Heart right ventricle (tissue), 16 donors: Measurements from ENCODE around the gene SMARCA4. TPM values are rescaled to one million over a fixed set of nuclear protein-coding genes. Genes with fewer than 3 reads are reported as not detected.
"Not testable (repeated sequence)": the region's sequence is repeated elsewhere in the genome, so short reads cannot be mapped to it uniquely, and the experiment has no call there.

Experiments
- ATAC-seq, 8 donors: fragments of 200-7000 bp; cut with Tn5 transposase; one replicate each; pipeline ENCODE4 v1.9.1; 2020; ENCODE audit warnings: mild to moderate bottlenecking in 8 of 8, moderate library complexity in 8 of 8, moderate number of reproducible peaks in 1 of 8
- DNase-seq, 2 donors: peaks; one replicate each; pipeline ENCODE4 v3.0.0-alpha.2; 2020
- H3K27ac ChIP-seq, 10 donors: fragments of 200-600 bp; sonication (generic) in 2 of 10; one replicate each; pipeline versions ENCODE4 v1.5.0 to v1.8.0; 2020 to 2022; ENCODE audit warnings: mild to moderate bottlenecking in 3 of 10
- H3K27me3 ChIP-seq, 7 donors: fragments of 200-600 bp; one replicate each; pipeline ENCODE4 v1.8.0; 2021 to 2022; ENCODE audit warnings: mild to moderate bottlenecking in 2 of 7
- H3K36me3 ChIP-seq, 9 donors: fragments of 200-600 bp; sonication (generic) in 1 of 9; one replicate each; pipeline versions ENCODE4 v1.5.0 to v1.8.0; 2020 to 2022; ENCODE audit warnings: mild to moderate bottlenecking in 2 of 9
- H3K4me1 ChIP-seq, 9 donors: fragments of 200-600 bp; sonication (generic) in 1 of 9; one replicate each; pipeline versions ENCODE4 v1.5.0 to v1.8.0; 2020 to 2022; ENCODE audit warnings: mild to moderate bottlenecking in 4 of 9
- H3K4me3 ChIP-seq, 10 donors: fragments of 200-600 bp; sonication (generic) in 2 of 10; one replicate each; pipeline versions ENCODE4 v1.5.0 to v1.8.0; 2020 to 2022; ENCODE audit warnings: mild to moderate bottlenecking in 7 of 10, moderate library complexity in 2 of 10
- H3K9me3 ChIP-seq, 11 donors: fragments of 200-600 bp in 10 of 11; sonication (generic) in 2 of 11; one replicate each; pipeline versions ENCODE4 v1.5.0 to v1.8.0; 2013 to 2022; ENCODE audit warnings: mild to moderate bottlenecking in 2 of 11, control low read depth in 1 of 11, moderate library complexity in 1 of 11
- CTCF ChIP-seq, 9 donors: fragments of 200-600 bp; sonication (generic) in 2 of 9; IDR thresholded peaks; one replicate each; pipeline versions ENCODE4 v1.5.0 to v1.8.0; 2021 to 2022; ENCODE audit warnings: antibody characterized with exemption in 9 of 9, mild to moderate bottlenecking in 5 of 9, moderate library complexity in 1 of 9
- WGBS, 2 donors: extraction: QIAGEN DNeasy Blood & Tissue Kit; methylation state at CpG; one replicate each; pipeline ENCODE4 v1.1.7; 2013; ENCODE audit warnings: inconsistent platforms in 1 of 2; 5-methylcytosine and 5-hydroxymethylcytosine counted together
- intact Hi-C, 10 donors: fragments of 100-400 bp; cut with DNase I; formaldehyde crosslinking; loops; one replicate each; pipeline versions ENCODE4 v1.11.1 to v1.14.2; 2022
- polyA plus RNA-seq, 2 donors: library from polyadenylated mRNA; stranded (reverse); fragments of 200-250 nt; gene quantifications; one replicate each; pipeline ENCODE4 v1.2.3, GENCODE V29; 2013
- total RNA-seq, 10 donors: library from RNA; stranded (reverse); fragmentation: NEBNext Ultra II Directional in 3 of 10; extraction: Animal tissue kit (Norgen Biotek cat#: 25700) in 3 of 10; gene quantifications; one replicate each; pipeline versions ENCODE4 v1.2.1 to v1.2.4, GENCODE V29; 2021 to 2023
- donor health status: Arrhythmogenic right ventricular cardiomyopathy.
- donor health status: ischemic (EF 13 %, LVEDD 7.1; RV severe dilation, severe dysfunction).
- donor health status: healthy with polysubstance abuse.
- donor health status: DM: no; HTN: yes; CAD: no.
- donor health status: DM: no; HTN: no; CAD: no.
- donor health status: ischemic (EF 25% LVEDD 6.9; RV normal size, moderate dysfunction).
- donor health status: ischemic (EF 25% LVEDD 5.7; RV mildly dilated, moderate dysfunction).
- donor health status: healthy.
- donor health status: DM: yes; HTN: yes; CAD: no.
- donor health status: Ischemic cardiomyopathy.
- donor health status: ischemic (EF 35%, LVEDD 5.7; RV mildly dilated, moderate dysfunction).
- donor health status: nonischemic (EF 11% LVEDD 7.7; RV severe dilation, severe dysfunction).
- donor health status: DM: yes; HTN: yes; CAD: no.
- donor health status: PGD.
- donor health status: ischemic (EF 29% LVEDD 5.4; RV normal size, mild dysfunction).
- donor health status: nonischemic (EF 23%, LVEDD 6.1; RV moderate dilation, normal function).

The SMARCA4 gene
- total and polyA plus RNA-seq, 12 donors = 35.2 to 64.8 (median 44.5) TPM

- H3K9me3 ChIP-seq = no peaks in the 10 kb centered on the region
- no peak for TF ChIP-seq CTCF (IDR thresholded peaks at IDR 0.05)
- intact Hi-C loops = loop anchor here in 8 of 10 donors (5.0 to 10.0 kb wide), 4 partner anchors 47 to 57 kb away; partner anchors contain the start of gene CARM1 (in 5 of the 8)
- ATAC-seq (no peak), DNase-seq (no peak)
- peaks cover 10 to 32% (median 20%) of the 10 kb centered on the region in 9 donors for H3K4me1 ChIP-seq
- no peaks in the 10 kb centered on the region for H3K27me3 ChIP-seq
- peak overlapping the region; percentile 88 to 100 (median 98) for H3K4me3 ChIP-seq
- peak overlapping the region; percentile 65 to 93 (median 87) for H3K27ac ChIP-seq
- H3K36me3 ChIP-seq = peaks cover 0 to 51% (median 5%) of the 10 kb centered on the region in 9 donors
- WGBS, 2 donors = 6 to 9% methylated on average over 27 of the region's 27 CpGs
Measured at GRCh38 chr19:10929402-10929794, 31.4 kb upstream of the SMARCA4 start.

DNA sequence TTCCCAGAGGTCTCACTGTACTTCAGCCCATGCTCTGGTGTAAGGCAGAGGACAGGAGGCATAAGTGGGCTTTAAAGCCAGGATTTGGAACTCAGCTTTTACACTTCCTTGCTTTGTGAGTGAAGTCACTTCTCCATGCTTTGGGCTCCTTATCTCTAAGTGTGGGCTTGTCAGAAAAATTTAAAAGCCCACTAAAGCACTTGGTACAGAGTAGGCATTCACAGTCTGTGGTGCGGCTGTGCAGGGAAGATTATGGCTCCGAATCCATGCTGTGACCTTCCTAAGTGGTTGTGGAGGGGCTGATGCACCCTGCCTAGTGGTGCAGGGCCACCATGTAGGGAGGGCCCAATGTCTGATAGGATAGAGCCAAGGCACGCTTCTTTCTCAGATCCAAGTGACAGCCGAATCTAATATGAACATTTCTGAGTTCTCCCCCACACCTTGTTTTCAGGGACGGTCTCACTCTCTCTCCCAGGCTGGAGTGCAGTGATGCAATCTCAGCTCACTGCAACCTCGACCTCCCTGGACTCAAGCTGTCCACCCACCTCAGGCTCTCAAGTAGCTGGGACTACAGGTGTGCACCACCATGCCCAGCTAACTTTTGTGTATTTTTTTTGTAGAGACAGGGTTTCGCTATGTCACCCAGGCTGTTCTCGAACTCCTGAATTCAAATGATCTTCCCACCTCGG, 25.3 kb upstream of the SMARCA4 start:
- Histone ChIP-seq H3K27me3 (no peaks in the 10 kb centered on the region), H3K27ac (no peak overlapping the region), H3K9me3 (no peaks in the 10 kb centered on the region), H3K4me3 (no peak overlapping the region), H3K36me3 (peaks cover 0 to 32% (median 4%) of the 10 kb centered on the region in 9 donors), H3K4me1 (peaks cover 0 to 9% (median 4%) of the 10 kb centered on the region in 9 donors)
- WGBS, 2 donors = 85 to 87% methylated on average over 9 of the region's 9 CpGs
- DNase-seq (no peak), ATAC-seq (no peak)
- intact Hi-C loops = loop anchor here in 3 of 10 donors (5.0 to 10.0 kb wide), 3 partner anchors 69 to 192 kb away; no protein-coding TSS in a partner anchor
- TF ChIP-seq CTCF (IDR thresholded peaks at IDR 0.05) = no peak

DNA sequence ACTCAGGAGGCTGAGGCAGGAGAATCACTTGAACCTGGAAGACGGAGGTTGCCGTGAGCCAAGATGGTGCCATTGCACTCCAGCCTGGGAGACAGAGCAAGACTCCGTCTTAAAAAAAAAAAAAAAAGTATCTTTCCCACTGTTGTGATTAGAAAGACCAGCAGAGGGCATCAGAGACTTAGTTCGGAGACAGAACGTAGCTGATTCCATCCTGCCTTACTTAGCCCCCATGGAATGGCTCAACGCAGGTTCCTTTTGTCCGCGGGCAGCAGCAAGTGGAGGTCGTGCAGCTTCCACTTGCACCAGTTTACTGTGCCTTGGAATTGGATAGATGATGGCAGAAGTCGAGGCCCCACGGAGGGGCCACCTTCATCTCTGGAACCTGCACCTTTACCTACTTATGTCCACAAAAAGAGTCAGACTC, 24.2 kb upstream of the SMARCA4 start:
- H3K4me1 ChIP-seq = peaks cover 0 to 9% (median 3%) of the 10 kb centered on the region in 9 donors
- 0 to 4% methylated on average over 11 of the region's 11 CpGs for WGBS, 2 donors
- ATAC-seq (peak; percentile 69 to 87 (median 77)), DNase-seq (peak in 1 of 2 donors; percentile 61)
- H3K27ac ChIP-seq = peak overlapping the region in 1 of 10 donors; percentile 39
- TF ChIP-seq CTCF (IDR thresholded peaks at IDR 0.05) = peak; percentile 32 to 70 (median 62)
- no peaks in the 10 kb centered on the region for H3K9me3 ChIP-seq
- intact Hi-C loops = loop anchor here in 3 of 10 donors (5.0 to 10.0 kb wide), 3 partner anchors 68 to 191 kb away; no protein-coding TSS in a partner anchor
- no peaks in the 10 kb centered on the region for H3K27me3 ChIP-seq
- peak overlapping the region in 2 of 10 donors; percentile 10 to 28 for H3K4me3 ChIP-seq
- H3K36me3 ChIP-seq = peaks cover 0 to 20% (median 0%) of the 10 kb centered on the region in 9 donors

DNA sequence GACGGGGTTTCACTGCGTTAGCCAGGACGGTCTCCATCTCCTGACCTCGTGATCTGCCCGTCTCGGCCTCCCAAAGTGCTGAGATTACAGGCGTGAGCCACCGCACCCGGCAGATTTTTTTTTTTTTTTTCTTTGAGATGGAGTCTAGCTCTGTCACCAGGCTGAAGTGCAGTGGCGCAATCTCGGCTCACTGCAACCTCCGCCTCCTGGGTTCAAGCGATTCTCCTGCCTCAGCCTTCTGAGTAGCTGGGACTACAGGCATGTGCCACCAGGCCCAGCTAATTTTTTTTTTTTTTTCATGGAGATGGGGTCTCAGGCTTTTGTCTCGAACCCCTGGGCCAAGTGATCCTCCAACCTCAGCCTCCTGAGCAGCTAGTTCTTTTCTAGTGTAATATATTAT, 19.2 kb upstream of the SMARCA4 start:
- H3K4me3 ChIP-seq, DNase-seq, H3K27ac ChIP-seq, H3K36me3 ChIP-seq, ATAC-seq, H3K9me3 ChIP-seq, H3K27me3 ChIP-seq: not testable (repeated sequence)
- WGBS, 2 donors = 77 to 80% methylated on average over 12 to 14 of the region's 14 CpGs
- intact Hi-C loops = loop anchor here in 5 of 10 donors (10.0 kb wide), 4 partner anchors 53 to 183 kb away; no protein-coding TSS in a partner anchor
- H3K4me1 ChIP-seq = peaks cover 0 to 10% (median 3%) of the 10 kb centered on the region in 9 donors

DNA sequence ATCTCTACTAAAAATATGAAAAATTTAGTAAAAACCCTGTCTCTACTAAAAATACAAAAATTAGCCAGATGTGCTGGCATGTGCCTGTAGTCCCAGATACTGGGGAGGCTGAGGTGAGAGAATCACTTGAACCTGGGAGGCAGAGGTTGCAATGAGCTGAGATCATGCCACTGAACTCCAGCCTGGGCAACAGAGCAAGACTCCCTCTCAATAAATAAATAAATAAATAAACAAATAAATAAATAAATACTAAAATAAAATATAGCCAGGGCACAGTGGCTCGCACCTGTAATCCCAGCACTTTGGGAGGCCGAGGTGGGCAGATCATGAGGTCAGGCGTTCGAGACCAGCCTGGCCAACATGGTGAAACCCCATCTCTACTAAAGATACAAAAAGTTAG, 17.4 kb upstream of the SMARCA4 start:
- H3K4me1 ChIP-seq, H3K36me3 ChIP-seq, DNase-seq, H3K27ac ChIP-seq, H3K9me3 ChIP-seq, H3K4me3 ChIP-seq, H3K27me3 ChIP-seq, ATAC-seq: not testable (repeated sequence)
- intact Hi-C loops = loop anchor here in 5 of 10 donors (10.0 kb wide), 4 partner anchors 51 to 181 kb away; no protein-coding TSS in a partner anchor
- WGBS, 2 donors = 87 to 95% methylated on average over 4 of the region's 4 CpGs
